B cell (primary cell): ENCODE data around the gene MYO16. TPM values are rescaled to one million over a fixed set of nuclear protein-coding genes. Genes with fewer than 3 reads are reported as not detected.

Experiments
- ATAC-seq: fragments of 200-7000 bp; cut with Tn5 transposase; one replicate; pipeline ENCODE4 v1.10.0; 2021; ENCODE audit warnings: low read depth, mild to moderate bottlenecking, moderate number of reproducible peaks, moderate library complexity
- CTCF ChIA-PET: fragments of 350-600 bp; sonication (Branson Sonifier 250); formaldehyde crosslinking; loops from one replicate; lab custom pipeline; 2021; ENCODE audit warnings: antibody characterized with exemption, inconsistent platforms; lab: Charles Lee
- POLR2A ChIA-PET: fragments of 350-600 bp; sonication (Branson Sonifier 250); formaldehyde crosslinking; loops from one replicate; lab custom pipeline; 2021; ENCODE audit warnings: antibody characterized with exemption; lab: Charles Lee
- DNase-seq: peaks from one replicate; pipeline ENCODE4 v3.0.0; 2013
- H2AFZ ChIP-seq: 2 replicates; pipeline ENCODE4 v1.6.1; 2012; ENCODE audit warnings: mild to moderate bottlenecking, low read depth, low read length; ENCODE audit not compliant: insufficient read depth, poor library complexity, severe bottlenecking
- H3K27ac ChIP-seq, 2 donors: 1 replicate in 1 of 2; 2 replicates in 1 of 2; pipeline ENCODE4 v1.5.1; 2012 to 2013; ENCODE audit warnings: low read length in 2 of 2, mild to moderate bottlenecking in 2 of 2, moderate library complexity in 1 of 2
- H3K27me3 ChIP-seq, 4 experiments: fragments of 200-600 bp in 1 of 4; sonication (generic) in 1 of 4; replicated peaks in 1 of 4; 1 replicate in 2 of 4; 2 replicates in 2 of 4; pipeline versions ENCODE4 v1.6.1 to v1.7.0; 2013 to 2016; ENCODE audit warnings: low read length in 3 of 4, mild to moderate bottlenecking in 2 of 4, mixed read lengths in 1 of 4, moderate library complexity in 1 of 4; ENCODE audit not compliant: insufficient read depth in 4 of 4, control insufficient read depth in 3 of 4; ENCODE audit errors: control extremely low read depth in 1 of 4
- H3K36me3 ChIP-seq, 2 experiments: replicated peaks in 1 of 2; 1 replicate in 1 of 2; 2 replicates in 1 of 2; pipeline versions ENCODE4 v1.6.1 to v1.7.1; 2013; ENCODE audit warnings: low read length in 1 of 2; ENCODE audit not compliant: insufficient read depth in 2 of 2, control insufficient read depth in 1 of 2; ENCODE audit errors: control extremely low read depth in 1 of 2, extremely low read depth in 1 of 2
- H3K4me1 ChIP-seq, 2 donors: fragments of 200-600 bp in 1 of 2; sonication (generic) in 1 of 2; 1 replicate in 1 of 2; 2 replicates in 1 of 2; pipeline versions ENCODE4 v1.5.1 to v1.6.1; 2013 to 2017; ENCODE audit warnings: low read length in 2 of 2; ENCODE audit not compliant: control insufficient read depth in 2 of 2, insufficient read depth in 2 of 2
- H3K4me2 ChIP-seq: replicated peaks from 2 replicates; pipeline ENCODE3; 2012; ENCODE audit warnings: mild to moderate bottlenecking, low read depth, low read length; ENCODE audit not compliant: poor library complexity, severe bottlenecking
- H3K4me3 ChIP-seq, 5 experiments: fragments of 200-600 bp in 1 of 5; sonication (generic) in 1 of 5; 1 replicate in 3 of 5; 2 replicates in 2 of 5; pipeline versions ENCODE4 v1.5.1 to v1.7.0; 2011 to 2016; ENCODE audit warnings: low read length in 4 of 5, mild to moderate bottlenecking in 4 of 5, low read depth in 2 of 5, control low read depth in 1 of 5, moderate library complexity in 1 of 5; ENCODE audit not compliant: insufficient read depth in 1 of 5; ENCODE audit errors: control extremely low read depth in 1 of 5, extremely low read depth in 1 of 5
- H3K79me2 ChIP-seq: fragments of 200-600 bp; sonication (generic); one replicate; pipeline ENCODE4 v1.6.0; 2016; ENCODE audit warnings: low read length; ENCODE audit not compliant: control insufficient read depth, insufficient read depth
- H3K9ac ChIP-seq: fragments of 200-600 bp; sonication (generic); 2 replicates; pipeline ENCODE4 v1.6.1; 2017; ENCODE audit warnings: mild to moderate bottlenecking, low read length, moderate library complexity
- H3K9me3 ChIP-seq, 3 donors: one replicate each; pipeline versions ENCODE4 v1.6.1 to v1.7.1; 2013; ENCODE audit warnings: low read length in 2 of 3; ENCODE audit not compliant: control insufficient read depth in 2 of 3, insufficient read depth in 1 of 3; ENCODE audit errors: control extremely low read depth in 1 of 3
- H4K20me1 ChIP-seq: 2 replicates; pipeline ENCODE4 v1.6.0; 2012; ENCODE audit warnings: mild to moderate bottlenecking, low read length; ENCODE audit not compliant: insufficient read depth, control insufficient read depth, poor library complexity, severe bottlenecking
- H3K27ac Mint-ChIP-seq: one replicate; pipeline ENCODE4 v1.8.0; 2021; ENCODE audit warnings: mixed read lengths
- H3K27me3 Mint-ChIP-seq: one replicate; pipeline ENCODE4 v1.8.0; 2021; ENCODE audit warnings: mixed read lengths
- H3K4me1 Mint-ChIP-seq: one replicate; pipeline ENCODE4 v1.8.0; 2021; ENCODE audit warnings: mixed read lengths
- H3K4me3 Mint-ChIP-seq: one replicate; pipeline ENCODE4 v1.8.0; 2021; ENCODE audit warnings: mixed read lengths
- H3K9me3 Mint-ChIP-seq: one replicate; pipeline ENCODE4 v1.8.0; 2022; ENCODE audit warnings: mixed read lengths; ENCODE audit not compliant: insufficient read depth
- CTCF ChIP-seq: fragments of 200-600 bp; IDR thresholded peaks from one replicate; pipeline ENCODE4 v1.8.0; 2022; ENCODE audit warnings: antibody characterized with exemption, mild to moderate bottlenecking
- EZH2 ChIP-seq: IDR thresholded peaks from 2 replicates; pipeline ENCODE4 v1.6.1; 2012; ENCODE audit warnings: borderline replicate concordance, low read depth, mild to moderate bottlenecking, moderate library complexity, low read length; ENCODE audit not compliant: insufficient read depth, poor library complexity, severe bottlenecking
- WGBS: methylation state at CpG from one replicate; pipeline ENCODE4 v1.1.5; 2013; ENCODE audit warnings: missing lambda C conversion rate; ENCODE audit not compliant: insufficient coverage; 5-methylcytosine and 5-hydroxymethylcytosine counted together
- intact Hi-C: fragments of 100-400 bp; cut with micrococcal nuclease; formaldehyde crosslinking; loops from one replicate; pipeline ENCODE4 v1.10.0; 2022
- polyA plus RNA-seq: library from polyadenylated mRNA; depleted of rRNA; stranded (reverse); fragments of >200 nt; gene quantifications from 2 replicates; pipeline ENCODE4 v1.2.3, GENCODE V29; 2012
- total RNA-seq, 2 donors: library from RNA; stranded (reverse); fragments of 120-200 nt in 1 of 2; gene quantifications; 1 replicate in 1 of 2; 2 replicates in 1 of 2; pipeline versions ENCODE4 v1.2.3 to v1.2.4, GENCODE V29; 2013 to 2022

The MYO16 gene
- total and polyA plus RNA-seq, 2 donors (not counting 1 experiment from before 2014, with no cell fraction given): not detected

- Histone ChIP-seq H4K20me1 (no peaks in the 10 kb centered on the region), H3K9ac (no peak overlapping the region), H3K9me3 (no peaks in the 10 kb centered on the region), H2AFZ (no peak overlapping the region), H3K4me3 (no peak overlapping the region), H3K36me3 (no peaks in the 10 kb centered on the region), H3K4me1 (no peaks in the 10 kb centered on the region), H3K4me2 (no peak overlapping the region), H3K79me2 (no peaks in the 10 kb centered on the region), H3K27me3 (no peaks in the 10 kb centered on the region), H3K27ac (no peak overlapping the region)
- Mint-ChIP-seq H3K27me3 (no peaks in the 10 kb centered on the region), H3K9me3 (no peaks in the 10 kb centered on the region), H3K4me3 (no peak overlapping the region), H3K27ac (no peak overlapping the region), H3K4me1 (no peaks in the 10 kb centered on the region)
- 83% methylated on average over 8 of the region's 10 CpGs for WGBS
- intact Hi-C loops: loop anchor here (10.0 kb wide), 1 partner anchor 201 kb away; no protein-coding TSS in a partner anchor
- POLR2A ChIA-PET: no interaction called here
- CTCF ChIA-PET: interaction anchor here (0.6 to 1.3 kb wide), 3 partner anchors 18 to 1448 kb away, joined by 3 to 4 read pairs (median 3); no protein-coding TSS in a partner anchor
- TF ChIP-seq EZH2 (no peak), CTCF (no peak)
- ATAC-seq (no peak), DNase-seq (no peak)
Observed at GRCh38 chr13:108963846-108964600, 334.6 kb downstream of the MYO16 start.

GRCh38 chr13:108964606-108965005, 335.2 kb downstream of the MYO16 start:
- DNase-seq: no peak
- H3K27me3 ChIP-seq: no peaks in the 10 kb centered on the region
- H3K27ac ChIP-seq: no peak overlapping the region
- no peaks in the 10 kb centered on the region for H3K9me3 ChIP-seq
- intact Hi-C loops: loop anchor here (10.0 kb wide), 1 partner anchor 200 kb away; no protein-coding TSS in a partner anchor
- no peak overlapping the region for H3K9ac ChIP-seq
- no peaks in the 10 kb centered on the region for H3K79me2 ChIP-seq
- H3K9me3 Mint-ChIP-seq: no peaks in the 10 kb centered on the region
- H3K4me1 ChIP-seq: no peaks in the 10 kb centered on the region
- no peak for ATAC-seq
- H2AFZ ChIP-seq: no peak overlapping the region
- TF ChIP-seq CTCF (no peak), EZH2 (no peak)
- no peaks in the 10 kb centered on the region for H3K4me1 Mint-ChIP-seq
- no peaks in the 10 kb centered on the region for H3K27me3 Mint-ChIP-seq
- ChIA-PET CTCF (no interaction called here), POLR2A (no interaction called here)
- H3K4me3 ChIP-seq: no peak overlapping the region
- no peak overlapping the region for H3K4me3 Mint-ChIP-seq
- no peaks in the 10 kb centered on the region for H4K20me1 ChIP-seq
- H3K4me2 ChIP-seq: no peak overlapping the region
- no CpG with 5 or more reads among the region's 7 CpGs for WGBS
- H3K36me3 ChIP-seq: no peaks in the 10 kb centered on the region
- no peak overlapping the region for H3K27ac Mint-ChIP-seq
